Left lung (tissue), 10 donors: ENCODE results near the gene XIRP1. TPM values are rescaled to one million over a fixed set of nuclear protein-coding genes. Genes with fewer than 3 reads are reported as not detected.

Experiments
- ATAC-seq: fragments of 200-7000 bp; cut with Tn5 transposase; one replicate; pipeline ENCODE4 v1.9.1; 2020; ENCODE audit warnings: moderate library complexity
- DNase-seq, 4 donors: peaks; one replicate each; pipeline ENCODE4 v3.0.0-alpha.2; 2013 to 2020
- H3K27ac ChIP-seq, 2 donors: fragments of 200-600 bp; sonication (generic) in 1 of 2; one replicate each; pipeline versions ENCODE4 v1.5.0 to v1.8.0; 2020 to 2021
- H3K27me3 ChIP-seq, 2 donors: fragments of 200-600 bp; sonication (generic) in 1 of 2; one replicate each; pipeline versions ENCODE4 v1.5.0 to v1.8.0; 2020 to 2021
- H3K36me3 ChIP-seq, 2 donors: fragments of 200-600 bp; sonication (generic) in 1 of 2; one replicate each; pipeline versions ENCODE4 v1.5.0 to v1.8.0; 2020 to 2021
- H3K4me1 ChIP-seq, 2 donors: fragments of 200-600 bp; one replicate each; pipeline ENCODE4 v1.8.0; 2021
- H3K4me3 ChIP-seq, 2 donors: fragments of 200-600 bp; sonication (generic) in 1 of 2; one replicate each; pipeline versions ENCODE4 v1.5.0 to v1.8.0; 2020 to 2021; ENCODE audit warnings: mild to moderate bottlenecking in 1 of 2
- H3K9me3 ChIP-seq, 2 donors: fragments of 200-600 bp; sonication (generic) in 1 of 2; one replicate each; pipeline versions ENCODE4 v1.5.0 to v1.8.0; 2020 to 2021
- CTCF ChIP-seq, 2 donors: fragments of 200-600 bp; sonication (generic) in 1 of 2; IDR thresholded peaks; one replicate each; pipeline versions ENCODE4 v1.5.0 to v1.8.0; 2021; ENCODE audit warnings: antibody characterized with exemption in 2 of 2
- intact Hi-C, 2 donors: fragments of 100-400 bp; cut with DNase I; formaldehyde crosslinking; loops; one replicate each; pipeline versions ENCODE4 v1.11.2 to v1.14.2; 2022
- polyA plus RNA-seq, 6 donors: library from polyadenylated mRNA; unstranded; fragments of 120-200 nt; gene quantifications; one replicate each; pipeline ENCODE4 v1.2.1, GENCODE V29; 2013; ENCODE audit not compliant: insufficient read length in 6 of 6
- total RNA-seq, 2 donors: library from RNA; stranded (reverse); fragmentation: NEBNext Ultra II Directional; extraction: Animal tissue kit (Norgen Biotek cat#: 25700); gene quantifications; one replicate each; pipeline ENCODE4 v1.2.1, GENCODE V29; 2021
- donor health status: DM: no; HTN: yes; CAD: no.
- donor health status: DM: no; HTN: no; CAD: no.

Gene XIRP1
- total and polyA plus RNA-seq, 8 donors, result 0.03 to 0.18 (median 0.07) TPM

GRCh38 chr3:39196034-39196433 is 3.6 kb upstream of the XIRP1 start:
- H3K36me3 ChIP-seq, result no peaks in the 10 kb centered on the region
- no peak for DNase-seq
- peaks cover 0 to 3% of the 10 kb centered on the region in 2 donors for H3K4me1 ChIP-seq
- no peak overlapping the region for H3K4me3 ChIP-seq
- intact Hi-C loops, result no loop called here
- TF ChIP-seq CTCF (IDR thresholded peaks at IDR 0.05), result no peak
- no peak for ATAC-seq
- H3K9me3 ChIP-seq, result no peaks in the 10 kb centered on the region
- H3K27me3 ChIP-seq, result peaks cover 0 to 8% of the 10 kb centered on the region in 2 donors
- H3K27ac ChIP-seq, result no peak overlapping the region

GRCh38 chr3:39193391-39193790 is 996 bp upstream of the XIRP1 start:
- H3K27me3 ChIP-seq, result peaks cover 0 to 8% of the 10 kb centered on the region in 2 donors
- no peak overlapping the region for H3K27ac ChIP-seq
- intact Hi-C loops, result loop anchor here in 1 of 2 donors (5.0 kb wide), 1 partner anchor 94 kb away; no protein-coding TSS in a partner anchor
- no peak for TF ChIP-seq CTCF (IDR thresholded peaks at IDR 0.05)
- H3K4me3 ChIP-seq, result no peak overlapping the region
- H3K36me3 ChIP-seq, result no peaks in the 10 kb centered on the region
- DNase-seq, result no peak
- no peaks in the 10 kb centered on the region for H3K9me3 ChIP-seq
- ATAC-seq, result no peak
- peaks cover 0 to 13% of the 10 kb centered on the region in 2 donors for H3K4me1 ChIP-seq

GRCh38 chr3:39191773-39192172 is 622 bp downstream of the XIRP1 start:
- peaks cover 0 to 13% of the 10 kb centered on the region in 2 donors for H3K4me1 ChIP-seq
- H3K4me3 ChIP-seq, result no peak overlapping the region
- no peak overlapping the region for H3K27ac ChIP-seq
- H3K36me3 ChIP-seq, result no peaks in the 10 kb centered on the region
- TF ChIP-seq CTCF (IDR thresholded peaks at IDR 0.05), result no peak
- peaks cover 0 to 7% of the 10 kb centered on the region in 2 donors for H3K27me3 ChIP-seq
- H3K9me3 ChIP-seq, result no peaks in the 10 kb centered on the region
- ATAC-seq (no peak), DNase-seq (no peak)
- intact Hi-C loops, result loop anchor here in 1 of 2 donors (5.0 kb wide), 1 partner anchor 96 kb away; no protein-coding TSS in a partner anchor

- H3K36me3 ChIP-seq, result no peaks in the 10 kb centered on the region
- no peak overlapping the region for H3K4me3 ChIP-seq
- no peak for DNase-seq
- H3K9me3 ChIP-seq, result no peaks in the 10 kb centered on the region
- intact Hi-C loops, result loop anchor here in 1 of 2 donors (5.0 kb wide), 1 partner anchor 96 kb away; no protein-coding TSS in a partner anchor
- H3K4me1 ChIP-seq, result peaks cover 0 to 10% of the 10 kb centered on the region in 2 donors
- H3K27ac ChIP-seq, result no peak overlapping the region
- TF ChIP-seq CTCF (IDR thresholded peaks at IDR 0.05), result no peak
- peaks cover 0 to under 1% of the 10 kb centered on the region in 2 donors for H3K27me3 ChIP-seq
- no peak for ATAC-seq
Observed at GRCh38 chr3:39191111-39191510, 1.3 kb downstream of the XIRP1 start.

- H3K27ac ChIP-seq, result no peak overlapping the region
- intact Hi-C loops, result loop anchor here in 1 of 2 donors (5.0 kb wide), 1 partner anchor 97 kb away; no protein-coding TSS in a partner anchor
- no peak for TF ChIP-seq CTCF (IDR thresholded peaks at IDR 0.05)
- no peak overlapping the region for H3K4me3 ChIP-seq
- H3K27me3 ChIP-seq, result no peaks in the 10 kb centered on the region
- no peaks in the 10 kb centered on the region for H3K36me3 ChIP-seq
- DNase-seq, result no peak
- H3K9me3 ChIP-seq, result no peaks in the 10 kb centered on the region
- peaks cover 0 to 10% of the 10 kb centered on the region in 2 donors for H3K4me1 ChIP-seq
- no peak for ATAC-seq
Observed at GRCh38 chr3:39190281-39191025, 1.9 kb downstream of the XIRP1 start.
